ENCODE data around the gene WDR55. TPM values are rescaled to one million over a fixed set of nuclear protein-coding genes. Genes with fewer than 3 reads are reported as not detected.

Gene WDR55
- total RNA-seq, 1 experiment from 2014 or later = 29.2 TPM

Small RNA genes lying within 50 kb of the gene (small RNA-seq; reads per million reads assigned to genes)
- 4.0 to 249 reads per million in 2 experiments for gene VTRNA1-1
- 1.8 to 39.0 reads per million in 2 experiments for gene VTRNA1-2

Other genes with a start within 250 kb of the WDR55 start
- gene EIF4EBP3, start 117.2 kb upstream of the WDR55 start, total RNA-seq (2014; rRNA removed; shearing (Covaris generic)) = 3.6 and 5.7 TPM in 2 replicates
- gene SRA1, start 107.4 kb upstream of the WDR55 start, total RNA-seq (2014; rRNA removed; shearing (Covaris generic)) = 32.2 and 40.9 TPM in 2 replicates
- gene APBB3, start 100.3 kb upstream of the WDR55 start, total RNA-seq (2014; rRNA removed; shearing (Covaris generic)) = 9.2 and 12.0 TPM in 2 replicates
- gene SLC35A4, start 100.1 kb upstream of the WDR55 start, total RNA-seq (2014; rRNA removed; shearing (Covaris generic)) = 14.2 and 16.7 TPM in 2 replicates
- gene CD14, start 31.7 kb upstream of the WDR55 start, total RNA-seq (2014; rRNA removed; shearing (Covaris generic)) = not detected in 2 replicates
- 10.0 and 11.3 TPM in 2 replicates for gene TMCO6, start 25.5 kb upstream of the WDR55 start, total RNA-seq (2014; rRNA removed; shearing (Covaris generic))
- gene NDUFA2, start 17.3 kb upstream of the WDR55 start, total RNA-seq (2014; rRNA removed; shearing (Covaris generic)) = 78.7 and 94.2 TPM in 2 replicates
- gene IK, start 17.1 kb upstream of the WDR55 start, total RNA-seq (2014; rRNA removed; shearing (Covaris generic)) = 83.7 and 87.8 TPM in 2 replicates
- gene DND1, start 8.7 kb downstream of the WDR55 start, total RNA-seq (2014; rRNA removed; shearing (Covaris generic)) = 0.26 and 0.75 TPM in 2 replicates
- 58.6 and 67.8 TPM in 2 replicates for gene HARS1, start 26.5 kb downstream of the WDR55 start, total RNA-seq (2014; rRNA removed; shearing (Covaris generic))
- 38.9 and 39.8 TPM in 2 replicates for gene HARS2, start 26.6 kb downstream of the WDR55 start, total RNA-seq (2014; rRNA removed; shearing (Covaris generic))
- gene ZMAT2, start 35.5 kb downstream of the WDR55 start, total RNA-seq (2014; rRNA removed; shearing (Covaris generic)) = 53.4 and 58.9 TPM in 2 replicates
- 0.48 and 0.55 TPM in 2 replicates for gene PCDHA1, start 121.2 kb downstream of the WDR55 start, total RNA-seq (2014; rRNA removed; shearing (Covaris generic))
- 0.08 and 0.13 TPM in 2 replicates for gene PCDHA2, start 129.9 kb downstream of the WDR55 start, total RNA-seq (2014; rRNA removed; shearing (Covaris generic))
- 0.27 and 0.48 TPM in 2 replicates for gene PCDHA3, start 136.2 kb downstream of the WDR55 start, total RNA-seq (2014; rRNA removed; shearing (Covaris generic))
- 0.48 and 0.67 TPM in 2 replicates for gene PCDHA4, start 142.2 kb downstream of the WDR55 start, total RNA-seq (2014; rRNA removed; shearing (Covaris generic))
- 0.40 and 0.77 TPM in 2 replicates for gene PCDHA5, start 156.7 kb downstream of the WDR55 start, total RNA-seq (2014; rRNA removed; shearing (Covaris generic))
- gene PCDHA6, start 163.1 kb downstream of the WDR55 start, total RNA-seq (2014; rRNA removed; shearing (Covaris generic)) = not detected in 2 replicates
- 1.3 and 1.4 TPM in 2 replicates for gene PCDHA7, start 169.4 kb downstream of the WDR55 start, total RNA-seq (2014; rRNA removed; shearing (Covaris generic))
- 0.03 TPM in 1 of 2 replicates, not detected in the other for gene PCDHA8, start 176.3 kb downstream of the WDR55 start, total RNA-seq (2014; rRNA removed; shearing (Covaris generic))
- 0.05 TPM in 1 of 2 replicates, not detected in the other for gene PCDHA9, start 183.5 kb downstream of the WDR55 start, total RNA-seq (2014; rRNA removed; shearing (Covaris generic))
- 0.16 TPM in 1 of 2 replicates, not detected in the other for gene PCDHA10, start 191.0 kb downstream of the WDR55 start, total RNA-seq (2014; rRNA removed; shearing (Covaris generic))
- 1.0 and 1.9 TPM in 2 replicates for gene PCDHA11, start 204.1 kb downstream of the WDR55 start, total RNA-seq (2014; rRNA removed; shearing (Covaris generic))
- 0.08 and 0.19 TPM in 2 replicates for gene PCDHA12, start 210.4 kb downstream of the WDR55 start, total RNA-seq (2014; rRNA removed; shearing (Covaris generic))
- gene PCDHA13, start 217.2 kb downstream of the WDR55 start, total RNA-seq (2014; rRNA removed; shearing (Covaris generic)) = 0.29 and 0.53 TPM in 2 replicates